K562 (cell line): Measurements from ENCODE around the gene FN1. TPM values are rescaled to one million over a fixed set of nuclear protein-coding genes. Genes with fewer than 3 reads are reported as not detected.

ENCODE experiments used
- ATAC-seq: fragments of 200-7000 bp; cut with Tn5 transposase; 3 replicates; pipeline ENCODE4 v1.9.1; 2020; ENCODE audit warnings: moderate library complexity
- BruUV-seq: library from RNA; stranded (reverse); fragments of 400-500 nt; replicated peaks from 2 replicates; lab custom pipeline; 2021; lab: Mats Ljungman, UMichigan
- CTCF ChIA-PET: fragments of 300-600 bp; formaldehyde crosslinking; extraction: SDS; loops from one replicate; lab custom pipeline; 2021; ENCODE audit warnings: low intra/inter-chr PET ratio; lab: Yijun Ruan, JAX
- POLR2A ChIA-PET: fragments of 300-600, 350-650 bp; sonication (Branson Sonifier 250); formaldehyde crosslinking; extraction: SDS; loops from one replicate; lab custom pipeline; 2021; ENCODE audit warnings: antibody characterized with exemption, inconsistent platforms; lab: Yijun Ruan, JAX
- DNase-seq, 4 experiments: peaks; one replicate each; pipeline versions ENCODE4 v3.0.0 to v3.0.0-alpha.2; 2011 to 2018; ENCODE audit warnings: low spot score in 3 of 4, mixed read lengths in 3 of 4; ENCODE audit errors: extremely low read depth in 1 of 4
- FAIRE-seq: peaks from 2 replicates; lab custom pipeline; 2011; peaks lifted over from hg19 to GRCh38; lab: Jason Lieb, UNC
- H2AFZ ChIP-seq: 2 replicates; pipeline ENCODE4 v1.6.0; 2011; ENCODE audit warnings: low read depth, low read length, control low read depth, inconsistent platforms
- H3K27ac ChIP-seq: fragments of 200-600 bp; 3 replicates; pipeline ENCODE4 v1.8.0; 2011; ENCODE audit warnings: low read depth, mild to moderate bottlenecking, control low read depth, inconsistent platforms, low read length, moderate library complexity, mixed read lengths; ENCODE audit errors: extremely low read depth
- H3K27me3 ChIP-seq, 2 experiments: fragments of 300-600 bp in 1 of 2; 2 replicates in 1 of 2; 3 replicates in 1 of 2; pipeline versions ENCODE4 v1.6.0 to v1.8.0; 2011; ENCODE audit warnings: inconsistent platforms in 2 of 2, low read length in 2 of 2, mild to moderate bottlenecking in 1 of 2, mixed read lengths in 1 of 2, moderate library complexity in 1 of 2; ENCODE audit not compliant: control insufficient read depth in 2 of 2, insufficient read depth in 2 of 2
- H3K36me3 ChIP-seq: fragments of 300-600 bp; 3 replicates; pipeline ENCODE4 v1.8.0; 2011; ENCODE audit warnings: mild to moderate bottlenecking, low read length, inconsistent platforms; ENCODE audit not compliant: control insufficient read depth, insufficient read depth
- H3K4me1 ChIP-seq, 2 experiments: fragments of 200-600 bp in 1 of 2; replicated peaks in 1 of 2; 2 replicates in 1 of 2; 3 replicates in 1 of 2; pipeline versions ENCODE4 v1.5.1 to v1.8.0; 2011; ENCODE audit warnings: inconsistent platforms in 2 of 2, low read length in 2 of 2, mild to moderate bottlenecking in 1 of 2, mixed read lengths in 1 of 2, moderate library complexity in 1 of 2; ENCODE audit not compliant: control insufficient read depth in 2 of 2, insufficient read depth in 2 of 2
- H3K4me2 ChIP-seq: 2 replicates; pipeline ENCODE4 v1.6.1; 2011; ENCODE audit warnings: low read length, control low read depth, inconsistent platforms, mixed read lengths; ENCODE audit not compliant: insufficient read depth
- H3K4me3 ChIP-seq: fragments of 200-600 bp; sonication (generic), shearing (Covaris generic); 2 replicates; pipeline ENCODE4 v1.5.1; 2016; ENCODE audit warnings: control low read depth, inconsistent platforms
- H3K79me2 ChIP-seq: fragments of 200-600 bp; 3 replicates; pipeline ENCODE4 v1.8.0; 2011; ENCODE audit warnings: low read length, inconsistent platforms; ENCODE audit not compliant: control insufficient read depth, insufficient read depth
- H3K9ac ChIP-seq, 2 experiments: 2 replicates each; pipeline versions ENCODE4 v1.6.0 to v1.6.1; 2011; ENCODE audit warnings: low read depth in 2 of 2, low read length in 2 of 2, control low read depth in 1 of 2, inconsistent platforms in 1 of 2, mild to moderate bottlenecking in 1 of 2, mixed read lengths in 1 of 2; ENCODE audit not compliant: insufficient read depth in 1 of 2
- H3K9me1 ChIP-seq: one replicate; pipeline ENCODE4 v1.6.0; 2011; ENCODE audit warnings: inconsistent platforms, mild to moderate bottlenecking, low read length, moderate library complexity; ENCODE audit not compliant: control insufficient read depth, insufficient read depth
- H3K9me3 ChIP-seq: replicated peaks from 2 replicates; pipeline ENCODE4 v1.5.1; 2011; ENCODE audit warnings: low read depth, low read length, inconsistent platforms; ENCODE audit not compliant: control insufficient read depth, insufficient read depth
- H4K20me1 ChIP-seq: replicated peaks from 2 replicates; pipeline ENCODE4 v1.6.1; 2011; ENCODE audit warnings: low read length, inconsistent platforms, mixed read lengths; ENCODE audit not compliant: control insufficient read depth, insufficient read depth
- BHLHE40 ChIP-seq: IDR thresholded peaks from 2 replicates; pipeline ENCODE4 v1.6.1; 2011; ENCODE audit warnings: low read length, improper control_type of control experiment
- EP300 ChIP-seq: IDR thresholded peaks from 2 replicates; pipeline ENCODE4 v1.6.1; 2012; ENCODE audit warnings: low read length, improper control_type of control experiment
- SMAD1 ChIP-seq: fragments of 150-350 bp; IDR thresholded peaks from 2 replicates; pipeline ENCODE4 v1.6.1; 2014; ENCODE audit warnings: low read length, low read depth; ENCODE audit not compliant: partially characterized antibody
- TARDBP ChIP-seq: fragments of 450-650 bp; IDR thresholded peaks from 2 replicates; pipeline ENCODE4 v1.6.1; 2016
- TGIF2 ChIP-seq: sonication (generic); formaldehyde crosslinking; IDR thresholded peaks from 2 replicates; pipeline ENCODE4 v1.8.1; 2022; ENCODE audit warnings: mild to moderate bottlenecking, missing genetic modification reagents, moderate library complexity
- ZNF143 ChIP-seq: sonication (generic); formaldehyde crosslinking; IDR thresholded peaks from 2 replicates; pipeline ENCODE4 v1.9.0; 2022; ENCODE audit warnings: mild to moderate bottlenecking, missing genetic modification reagents
- WGBS: fragments of 100-300 bp; shearing (Covaris generic); methylation state at CpG from one replicate; pipeline ENCODE4 v1.1.6; 2016; ENCODE audit warnings: low coverage, mixed read lengths; ENCODE audit not compliant: insufficient coverage; ENCODE audit errors: missing lambda C conversion rate; 5-methylcytosine and 5-hydroxymethylcytosine counted together
- in situ Hi-C: fragments of 300-500 bp; cut with MboI; formaldehyde crosslinking; loops from 4 replicates; pipeline ENCODE4 v1.15.0; 2018; ENCODE audit warnings: inconsistent platforms, mixed read lengths
- intact Hi-C: fragments of 100-400 bp; cut with micrococcal nuclease; formaldehyde crosslinking; loops from 2 replicates; pipeline ENCODE4 v1.14.2; 2022
- polyA plus RNA-seq, 8 experiments: library from polyadenylated mRNA; depleted of rRNA in 4 of 8; stranded (reverse) in 5 of 8; unstranded in 3 of 8; fragments of >200 nt; fragmentation: Nextera tagmentation in 2 of 8; fragmentation: Illumina TruSeq in 1 of 8; extraction: Ambion mirVana in 2 of 8; extraction: Trizol in 1 of 8; gene quantifications; 2 replicates each; pipeline versions ENCODE4 v1.2.1 to v1.2.3, GENCODE V29; 2011 to 2014; ENCODE audit warnings: inconsistent platforms in 1 of 8, missing spikeins in 1 of 8
- total RNA-seq, 7 experiments: library from RNA; depleted of rRNA in 6 of 7; stranded (reverse); fragments of >200 nt in 6 of 7; fragmentation: Illumina TruSeq in 2 of 7; extraction: Trizol in 2 of 7; gene quantifications; 2 replicates each; pipeline versions ENCODE4 v1.2.1 to v1.2.3, GENCODE V29; 2011 to 2021; ENCODE audit warnings: low replicate concordance in 1 of 7

FN1 gene
- total and polyA plus RNA-seq, 9 of the 15 experiments (the other 6 are each of a cell fraction or from before 2014, with no cell fraction given), result 7.4 to 19.1 (median 11.2) TPM

- CTCF ChIA-PET, result no interaction called here
- Histone ChIP-seq H3K9ac (no peak overlapping the region), H3K79me2 (no peaks in the 10 kb centered on the region), H4K20me1 (no peaks in the 10 kb centered on the region), H3K36me3 (no peaks in the 10 kb centered on the region), H3K4me2 (no peak overlapping the region), H3K9me1 (no peaks in the 10 kb centered on the region), H3K27me3 (no peaks in the 10 kb centered on the region), H3K4me3 (no peak overlapping the region), H3K27ac (no peak overlapping the region), H3K4me1 (peaks cover 0 to 6% of the 10 kb centered on the region in 2 experiments; a peak in 2 of 5 replicates), H2AFZ (no peak overlapping the region)
- POLR2A ChIA-PET, result no interaction called here
- no peak for ATAC-seq
- no peak for DNase-seq
- intact Hi-C loops (no loop called here), in situ Hi-C loops (no loop called here)
- FAIRE-seq, result no peak
- WGBS, result 78% methylated on average over 8 of the region's 8 CpGs
- BruUV-seq, result no TSS peak
- no peak for TF ChIP-seq BHLHE40
- TF ChIP-seq ZNF143 (CRISPR knock-in tag), result no peak
- no peak for TF ChIP-seq TARDBP
- no peak for TF ChIP-seq SMAD1
- no peak for TF ChIP-seq TGIF2
- TF ChIP-seq EP300, result no peak
- TF ChIP-seq, all 486 proteins: peak for 0
- H3K9me3 ChIP-seq, result no peaks in the 10 kb centered on the region
Observed at GRCh38 chr2:215432759-215433594, 2.9 kb downstream of the FN1 start.
